NT2/D1 (cell line): ENCODE results near the gene ITGB2.
"Not testable (repeated sequence)": the region's sequence is repeated elsewhere in the genome, so short reads cannot be mapped to it uniquely, and the experiment has no call there.

Experiments
- DNase-seq: peaks from one replicate; pipeline ENCODE4 v3.0.0-alpha.2; 2011; ENCODE audit warnings: low read depth, low spot score
- H3K27me3 ChIP-seq: 2 replicates; pipeline ENCODE4 v1.6.0; 2011; ENCODE audit warnings: mild to moderate bottlenecking; ENCODE audit not compliant: insufficient read length, insufficient read depth
- H3K36me3 ChIP-seq: 2 replicates; pipeline ENCODE4 v1.6.1; 2011; ENCODE audit warnings: mild to moderate bottlenecking, low read length, mixed read lengths; ENCODE audit not compliant: insufficient read depth, insufficient read length
- H3K4me1 ChIP-seq: 2 replicates; pipeline ENCODE4 v1.5.1; 2011; ENCODE audit not compliant: insufficient read depth, insufficient read length
- H3K4me3 ChIP-seq: 2 replicates; pipeline ENCODE4 v1.5.1; 2011; ENCODE audit warnings: low read depth; ENCODE audit not compliant: insufficient read length
- H3K9ac ChIP-seq: 2 replicates; pipeline ENCODE4 v1.6.0; 2011; ENCODE audit warnings: low read depth; ENCODE audit not compliant: insufficient read length
- H3K9me3 ChIP-seq: 2 replicates; pipeline ENCODE4 v1.5.1; 2011; ENCODE audit warnings: mild to moderate bottlenecking, low read length; ENCODE audit not compliant: insufficient read depth
- SUZ12 ChIP-seq: IDR thresholded peaks from 2 replicates; pipeline ENCODE4 v1.6.1; 2011; ENCODE audit not compliant: insufficient read length, insufficient read depth; ENCODE audit errors: extremely low read depth
- YY1 ChIP-seq: IDR thresholded peaks from 2 replicates; pipeline ENCODE4 v1.6.1; 2011; ENCODE audit not compliant: insufficient read length, insufficient read depth
- ZNF274 ChIP-seq: IDR thresholded peaks from 2 replicates; pipeline ENCODE4 v1.6.1; 2011; ENCODE audit warnings: mild to moderate bottlenecking, low read depth, low read length

Gene ITGB2

GRCh38 chr21:44881198-44881872, 39.4 kb downstream of the ITGB2 start:
- Histone ChIP-seq H3K9me3 (no peaks in the 10 kb centered on the region), H3K4me3 (no peak overlapping the region), H3K4me1 (peaks cover 6% of the 10 kb centered on the region), H3K9ac (no peak overlapping the region), H3K36me3 (no peaks in the 10 kb centered on the region), H3K27me3 (peaks cover 8% of the 10 kb centered on the region)
- no peak; the same call in 1 of the 2 replicates for TF ChIP-seq ZNF274
- TF ChIP-seq YY1 = no peak
- TF ChIP-seq SUZ12 = no peak
- no peak for DNase-seq

- H3K4me3 ChIP-seq = no peak overlapping the region
- H3K27me3 ChIP-seq = peaks cover 11% of the 10 kb centered on the region
- no peak overlapping the region for H3K9ac ChIP-seq
- H3K9me3 ChIP-seq = no peaks in the 10 kb centered on the region
- no peak for TF ChIP-seq SUZ12
- no peak for TF ChIP-seq YY1
- TF ChIP-seq ZNF274 = no peak
- peaks cover 6% of the 10 kb centered on the region for H3K4me1 ChIP-seq
- H3K36me3 ChIP-seq = no peaks in the 10 kb centered on the region
- no peak for DNase-seq
Observed at GRCh38 chr21:44880405-44881197, 40.1 kb downstream of the ITGB2 start.

GRCh38 chr21:44879238-44879637, 41.5 kb downstream of the ITGB2 start:
- not testable (repeated sequence) for H3K4me1 ChIP-seq, H3K36me3 ChIP-seq, H3K9ac ChIP-seq, H3K9me3 ChIP-seq, DNase-seq, H3K4me3 ChIP-seq
- H3K27me3 ChIP-seq = peaks cover 25% of the 10 kb centered on the region

GRCh38 chr21:44878053-44878982, 42.4 kb downstream of the ITGB2 start:
- H3K9me3 ChIP-seq = no peaks in the 10 kb centered on the region
- H3K27me3 ChIP-seq = peaks cover 28% of the 10 kb centered on the region
- no peak for DNase-seq
- no peaks in the 10 kb centered on the region for H3K36me3 ChIP-seq
- H3K4me3 ChIP-seq = no peak overlapping the region
- no peak overlapping the region for H3K9ac ChIP-seq
- peaks cover 2% of the 10 kb centered on the region for H3K4me1 ChIP-seq
- no peak for TF ChIP-seq SUZ12
- no peak for TF ChIP-seq YY1
- TF ChIP-seq ZNF274 = no peak

GRCh38 chr21:44876849-44877575, 43.7 kb downstream of the ITGB2 start:
- peaks cover 24% of the 10 kb centered on the region for H3K27me3 ChIP-seq
- H3K4me1 ChIP-seq = peaks cover 2% of the 10 kb centered on the region
- H3K9me3 ChIP-seq = no peaks in the 10 kb centered on the region
- peaks cover 7% of the 10 kb centered on the region for H3K36me3 ChIP-seq
- no peak overlapping the region for H3K4me3 ChIP-seq
- TF ChIP-seq ZNF274 (no peak), YY1 (no peak), SUZ12 (no peak)
- no peak overlapping the region for H3K9ac ChIP-seq
- no peak for DNase-seq

- peak overlapping the region; percentile 92 for H3K9ac ChIP-seq
- H3K4me3 ChIP-seq = peak overlapping the region; percentile 92
- peaks cover 13% of the 10 kb centered on the region for H3K36me3 ChIP-seq
- peaks cover 20% of the 10 kb centered on the region for H3K27me3 ChIP-seq
- H3K9me3 ChIP-seq = no peaks in the 10 kb centered on the region
- TF ChIP-seq YY1 = no peak
- TF ChIP-seq ZNF274 = no peak
- no peak for TF ChIP-seq SUZ12
- DNase-seq = no peak
- H3K4me1 ChIP-seq = peaks cover 14% of the 10 kb centered on the region
Observed at GRCh38 chr21:44875316-44875700, 45.4 kb downstream of the ITGB2 start.
